Hematopoietic multipotent progenitor cell treated with erythropoietin and hydrocortisone succinate and interleukin-3 and kit ligand, for 6 days (in vitro differentiated cells): ENCODE data around the gene PATE2.

Source experiments
- DNase-seq: peaks from one replicate; pipeline ENCODE4 v3.0.0-alpha.2; 2015

The PATE2 gene

GRCh38 chr11:125778728-125779127 lies at the start of gene PATE2:
Gene PATE2 (minus strand): TSS chr11:125778828. CDS start chr11:125778773, 55 bp downstream.
- peak; percentile 5 for DNase-seq

- no peak for DNase-seq
Observed at GRCh38 chr11:125807909-125808308, 29.3 kb upstream of the PATE2 start.

GRCh38 chr11:125802387-125802786 lies 23.8 kb upstream of the PATE2 start:
- DNase-seq = no peak

- DNase-seq = no peak
Observed at GRCh38 chr11:125799808-125800207, 21.2 kb upstream of the PATE2 start.

- DNase-seq = no peak
Observed at GRCh38 chr11:125797641-125798040, 19.0 kb upstream of the PATE2 start.

- DNase-seq = no peak
Observed at GRCh38 chr11:125790825-125791224, 12.2 kb upstream of the PATE2 start.

- no peak for DNase-seq
Observed at GRCh38 chr11:125787827-125788226, 9.2 kb upstream of the PATE2 start, which contains the start of gene PATE3. Gene PATE3 (plus strand): TSS chr11:125788127. CDS start chr11:125788152, 25 bp downstream.

GRCh38 chr11:125784678-125785077 lies 6.0 kb upstream of the PATE2 start:
- DNase-seq = no peak

- no peak for DNase-seq
Observed at GRCh38 chr11:125777309-125777708, 1.3 kb downstream of the PATE2 start.

- no peak for DNase-seq
Observed at GRCh38 chr11:125773516-125773915, 5.1 kb downstream of the PATE2 start.

GRCh38 chr11:125772834-125773505 lies 5.7 kb downstream of the PATE2 start:
- no peak for DNase-seq

GRCh38 chr11:125770583-125770982 lies 8.0 kb downstream of the PATE2 start:
- no peak for DNase-seq

GRCh38 chr11:125768336-125769046 lies 10.1 kb downstream of the PATE2 start:
- DNase-seq = no peak

- DNase-seq = no peak
Observed at GRCh38 chr11:125766251-125766650, 12.4 kb downstream of the PATE2 start.

GRCh38 chr11:125763483-125763882 lies 15.1 kb downstream of the PATE2 start:
- DNase-seq = no peak

GRCh38 chr11:125762445-125762844 lies 16.2 kb downstream of the PATE2 start:
- DNase-seq = no peak

GRCh38 chr11:125756050-125756449 lies 22.6 kb downstream of the PATE2 start:
- no peak for DNase-seq

GRCh38 chr11:125750629-125751028 lies 28.0 kb downstream of the PATE2 start:
- DNase-seq = no peak

- DNase-seq = no peak
Observed at GRCh38 chr11:125745979-125746378, 32.6 kb downstream of the PATE2 start, which contains the start of gene PATE1. Gene PATE1 (plus strand): TSS chr11:125746279. CDS start chr11:125746305, 26 bp downstream.

- no peak for DNase-seq
Observed at GRCh38 chr11:125743681-125744080, 34.9 kb downstream of the PATE2 start.

GRCh38 chr11:125740617-125741016 lies 38.0 kb downstream of the PATE2 start:
- DNase-seq = no peak

GRCh38 chr11:125728969-125729368 lies 49.7 kb downstream of the PATE2 start:
- no peak for DNase-seq
